PFSK-1 (cell line): ENCODE measurements around the gene BCL3.

Experiments used
- POLR2AphosphoS5 ChIP-seq: IDR thresholded peaks from 2 replicates; pipeline ENCODE4 v1.6.1; 2012; ENCODE audit warnings: low read depth, mild to moderate bottlenecking, control low read depth, low read length, moderate library complexity
- TF ChIP-seq, protein P1 (sequence below), 2 experiments: IDR thresholded peaks; 2 replicates each; pipeline versions ENCODE4 v1.6.1 to v1.8.0; 2011 to 2012; ENCODE audit warnings: low read depth in 2 of 2, low read length in 2 of 2, control low read depth in 1 of 2, inconsistent platforms in 1 of 2, mild to moderate bottlenecking in 1 of 2, moderate library complexity in 1 of 2; ENCODE audit not compliant: insufficient read depth in 1 of 2

- TF ChIP-seq, protein P1, sequence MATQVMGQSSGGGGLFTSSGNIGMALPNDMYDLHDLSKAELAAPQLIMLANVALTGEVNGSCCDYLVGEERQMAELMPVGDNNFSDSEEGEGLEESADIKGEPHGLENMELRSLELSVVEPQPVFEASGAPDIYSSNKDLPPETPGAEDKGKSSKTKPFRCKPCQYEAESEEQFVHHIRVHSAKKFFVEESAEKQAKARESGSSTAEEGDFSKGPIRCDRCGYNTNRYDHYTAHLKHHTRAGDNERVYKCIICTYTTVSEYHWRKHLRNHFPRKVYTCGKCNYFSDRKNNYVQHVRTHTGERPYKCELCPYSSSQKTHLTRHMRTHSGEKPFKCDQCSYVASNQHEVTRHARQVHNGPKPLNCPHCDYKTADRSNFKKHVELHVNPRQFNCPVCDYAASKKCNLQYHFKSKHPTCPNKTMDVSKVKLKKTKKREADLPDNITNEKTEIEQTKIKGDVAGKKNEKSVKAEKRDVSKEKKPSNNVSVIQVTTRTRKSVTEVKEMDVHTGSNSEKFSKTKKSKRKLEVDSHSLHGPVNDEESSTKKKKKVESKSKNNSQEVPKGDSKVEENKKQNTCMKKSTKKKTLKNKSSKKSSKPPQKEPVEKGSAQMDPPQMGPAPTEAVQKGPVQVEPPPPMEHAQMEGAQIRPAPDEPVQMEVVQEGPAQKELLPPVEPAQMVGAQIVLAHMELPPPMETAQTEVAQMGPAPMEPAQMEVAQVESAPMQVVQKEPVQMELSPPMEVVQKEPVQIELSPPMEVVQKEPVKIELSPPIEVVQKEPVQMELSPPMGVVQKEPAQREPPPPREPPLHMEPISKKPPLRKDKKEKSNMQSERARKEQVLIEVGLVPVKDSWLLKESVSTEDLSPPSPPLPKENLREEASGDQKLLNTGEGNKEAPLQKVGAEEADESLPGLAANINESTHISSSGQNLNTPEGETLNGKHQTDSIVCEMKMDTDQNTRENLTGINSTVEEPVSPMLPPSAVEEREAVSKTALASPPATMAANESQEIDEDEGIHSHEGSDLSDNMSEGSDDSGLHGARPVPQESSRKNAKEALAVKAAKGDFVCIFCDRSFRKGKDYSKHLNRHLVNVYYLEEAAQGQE (IDR thresholded peaks at IDR 0.05; ENCODE audit: insufficient read depth in 1 of 2, low read depth in 2 of 2, low read length in 2 of 2) = no peak
- no peak for TF ChIP-seq POLR2AphosphoS5
These were observed 40.5 kb downstream of the BCL3 start for GRCh38 chr19:44788971-44789370.
